CD14-positive monocyte (primary cell): ENCODE data around the gene ZWILCH. TPM values are rescaled to one million over a fixed set of nuclear protein-coding genes. Genes with fewer than 3 reads are reported as not detected.

ENCODE experiments used
- DNase-seq, 3 donors: peaks; one replicate each; pipeline ENCODE4 v3.0.0-alpha.2; 2011 to 2022
- H2AFZ ChIP-seq: 2 replicates; pipeline ENCODE4 v1.6.0; 2012; ENCODE audit warnings: mild to moderate bottlenecking, low read depth, low read length, inconsistent platforms; ENCODE audit not compliant: insufficient read depth, poor library complexity, severe bottlenecking
- H3K27ac ChIP-seq, 2 donors: 1 replicate in 1 of 2; 2 replicates in 1 of 2; pipeline ENCODE4 v1.5.1; 2012 to 2013; ENCODE audit warnings: low read length in 2 of 2, control low read depth in 1 of 2, inconsistent platforms in 1 of 2, low read depth in 1 of 2, mild to moderate bottlenecking in 1 of 2
- H3K27me3 ChIP-seq, 2 donors: one replicate each; pipeline versions ENCODE4 v1.6.0 to v1.6.1; 2011 to 2013; ENCODE audit warnings: low read length in 2 of 2; ENCODE audit not compliant: control insufficient read depth in 2 of 2, insufficient read depth in 2 of 2
- H3K36me3 ChIP-seq, 2 donors: replicated peaks in 1 of 2; 1 replicate in 1 of 2; 2 replicates in 1 of 2; pipeline versions ENCODE4 v1.5.1 to v1.6.1; 2012 to 2013; ENCODE audit warnings: low read length in 2 of 2, control low read depth in 1 of 2, inconsistent platforms in 1 of 2, mild to moderate bottlenecking in 1 of 2; ENCODE audit not compliant: insufficient read depth in 2 of 2, control insufficient read depth in 1 of 2
- H3K4me1 ChIP-seq, 2 donors: 1 replicate in 1 of 2; 2 replicates in 1 of 2; pipeline versions ENCODE4 v1.5.1 to v1.6.1; 2012 to 2013; ENCODE audit warnings: low read length in 2 of 2, control low read depth in 1 of 2, inconsistent platforms in 1 of 2, mild to moderate bottlenecking in 1 of 2, moderate library complexity in 1 of 2; ENCODE audit not compliant: insufficient read depth in 2 of 2, control insufficient read depth in 1 of 2
- H3K4me2 ChIP-seq: replicated peaks from 2 replicates; pipeline ENCODE3; 2012; ENCODE audit warnings: low read length, moderate library complexity, mild to moderate bottlenecking; ENCODE audit not compliant: poor library complexity, severe bottlenecking; ENCODE audit errors: extremely low read depth
- H3K4me3 ChIP-seq, 3 experiments: fragments of 200-600 bp in 1 of 3; sonication (generic) in 1 of 3; replicated peaks in 1 of 3; 1 replicate in 2 of 3; 2 replicates in 1 of 3; pipeline ENCODE4 v1.5.1; 2011 to 2013; ENCODE audit warnings: low read length in 3 of 3, mild to moderate bottlenecking in 3 of 3, control low read depth in 2 of 3, low read depth in 2 of 3, inconsistent platforms in 1 of 3, moderate library complexity in 1 of 3
- H3K79me2 ChIP-seq: 2 replicates; pipeline ENCODE4 v1.6.0; 2012; ENCODE audit warnings: mild to moderate bottlenecking, control low read depth, inconsistent platforms, low read length, moderate library complexity; ENCODE audit not compliant: insufficient read depth
- H3K9ac ChIP-seq: 2 replicates; pipeline ENCODE4 v1.6.0; 2017; ENCODE audit warnings: low read length, mild to moderate bottlenecking; ENCODE audit not compliant: insufficient read depth, poor library complexity, severe bottlenecking
- H3K9me3 ChIP-seq, 2 donors: replicated peaks in 1 of 2; 1 replicate in 1 of 2; 2 replicates in 1 of 2; pipeline versions ENCODE4 v1.5.1 to v1.6.1; 2012 to 2013; ENCODE audit warnings: low read length in 2 of 2, control low read depth in 1 of 2; ENCODE audit not compliant: control insufficient read depth in 1 of 2, insufficient read depth in 1 of 2
- H4K20me1 ChIP-seq: 2 replicates; pipeline ENCODE4 v1.6.0; 2012; ENCODE audit warnings: mild to moderate bottlenecking, low read length, control low read depth, moderate library complexity; ENCODE audit not compliant: insufficient read depth
- H3K27ac Mint-ChIP-seq, 7 donors: one replicate each; pipeline ENCODE4 v1.8.0; 2020; ENCODE audit warnings: mild to moderate bottlenecking in 7 of 7, mixed read lengths in 7 of 7, moderate library complexity in 6 of 7, inconsistent platforms in 2 of 7
- H3K27me3 Mint-ChIP-seq, 3 donors: one replicate each; pipeline ENCODE4 v1.8.0; 2021 to 2022; ENCODE audit warnings: low read depth in 3 of 3, mild to moderate bottlenecking in 3 of 3, mixed read lengths in 3 of 3, moderate library complexity in 3 of 3, inconsistent platforms in 1 of 3
- H3K36me3 Mint-ChIP-seq, 2 donors: one replicate each; pipeline ENCODE4 v1.8.0; 2020; ENCODE audit warnings: mixed read lengths in 2 of 2, inconsistent platforms in 1 of 2, mild to moderate bottlenecking in 1 of 2
- H3K4me1 Mint-ChIP-seq: one replicate; pipeline ENCODE4 v1.8.0; 2020; ENCODE audit warnings: mild to moderate bottlenecking, mixed read lengths
- H3K4me3 Mint-ChIP-seq, 2 donors: one replicate each; pipeline ENCODE4 v1.8.0; 2020; ENCODE audit warnings: mild to moderate bottlenecking in 2 of 2, mixed read lengths in 2 of 2, moderate library complexity in 1 of 2
- H3K9me3 Mint-ChIP-seq, 7 donors: one replicate each; pipeline ENCODE4 v1.8.0; 2020 to 2022; ENCODE audit warnings: mixed read lengths in 7 of 7, mild to moderate bottlenecking in 6 of 7, moderate library complexity in 6 of 7, inconsistent platforms in 2 of 7
- CTCF ChIP-seq: fragments of 200-600 bp; IDR thresholded peaks from one replicate; pipeline ENCODE4 v1.8.0; 2022; ENCODE audit warnings: antibody characterized with exemption, mild to moderate bottlenecking
- WGBS: methylation state at CpG from one replicate; pipeline ENCODE4 v1.1.5; 2013; ENCODE audit warnings: missing lambda C conversion rate; ENCODE audit not compliant: insufficient coverage; 5-methylcytosine and 5-hydroxymethylcytosine counted together
- intact Hi-C, 2 donors: fragments of 100-400 bp; cut with micrococcal nuclease; formaldehyde crosslinking; loops; one replicate each; pipeline versions ENCODE4 v1.15.0 to v1.15.1; 2023
- polyA plus RNA-seq, 3 donors: library from polyadenylated mRNA; depleted of rRNA in 1 of 3; unstranded in 2 of 3; stranded (reverse) in 1 of 3; fragments of 300-500 nt in 2 of 3; fragments of >200 nt in 1 of 3; fragmentation: Illumina TruSeq in 2 of 3; gene quantifications; 1 replicate in 2 of 3; 2 replicates in 1 of 3; pipeline ENCODE4 v1.2.3, GENCODE V29; 2012 to 2021

ZWILCH gene
- polyA plus RNA-seq, 3 donors, result 1.4 to 3.1 (median 2.4) TPM

GRCh38 chr15:66477011-66477410 is 28.1 kb upstream of the ZWILCH start:
- WGBS, result 93% methylated on average over 2 of the region's 2 CpGs
- peak overlapping the region in 4 of 7 donors; percentile 16 to 83 (median 37) for H3K27ac Mint-ChIP-seq
- Histone ChIP-seq H3K36me3 (peaks cover 17 to 63% of the 10 kb centered on the region in 2 donors), H3K4me1 (peaks cover 0 to 5% of the 10 kb centered on the region in 2 donors), H4K20me1 (peaks cover 88% of the 10 kb centered on the region), H3K4me3 (no peak overlapping the region), H3K9ac (no peak overlapping the region), H3K27ac (no peak overlapping the region), H3K27me3 (no peaks in the 10 kb centered on the region), H3K79me2 (peaks cover 4% of the 10 kb centered on the region), H3K4me2 (no peak overlapping the region), H2AFZ (no peak overlapping the region), H3K9me3 (no peaks in the 10 kb centered on the region)
- no peak for DNase-seq
- no peaks in the 10 kb centered on the region for H3K27me3 Mint-ChIP-seq
- H3K4me1 Mint-ChIP-seq, result peaks cover 14% of the 10 kb centered on the region
- peaks cover 54 to 67% of the 10 kb centered on the region in 2 donors for H3K36me3 Mint-ChIP-seq
- intact Hi-C loops, result no loop called here
- no peak overlapping the region for H3K4me3 Mint-ChIP-seq
- peaks cover 0 to 4% (median 0%) of the 10 kb centered on the region in 7 donors for H3K9me3 Mint-ChIP-seq
- no peak for TF ChIP-seq CTCF

GRCh38 chr15:66480267-66480666 is 24.9 kb upstream of the ZWILCH start:
- Mint-ChIP-seq H3K4me3 (no peak overlapping the region), H3K4me1 (peaks cover 39% of the 10 kb centered on the region), H3K9me3 (peaks cover 0 to 6% (median 0%) of the 10 kb centered on the region in 7 donors), H3K27ac (no peak overlapping the region), H3K27me3 (peaks cover 0 to 2% (median 0%) of the 10 kb centered on the region in 3 donors), H3K36me3 (peaks cover 59 to 73% of the 10 kb centered on the region in 2 donors)
- DNase-seq, result no peak
- Histone ChIP-seq H2AFZ (no peak overlapping the region), H3K9me3 (no peaks in the 10 kb centered on the region), H3K4me1 (peaks cover 12 to 25% of the 10 kb centered on the region in 2 donors), H3K79me2 (peaks cover 6% of the 10 kb centered on the region), H3K27ac (no peak overlapping the region), H3K36me3 (peaks cover 36 to 55% of the 10 kb centered on the region in 2 donors), H3K4me2 (no peak overlapping the region), H3K27me3 (no peaks in the 10 kb centered on the region), H3K4me3 (no peak overlapping the region), H4K20me1 (peaks cover 91% of the 10 kb centered on the region), H3K9ac (no peak overlapping the region)
- no peak for TF ChIP-seq CTCF
- intact Hi-C loops, result no loop called here
- WGBS, result no CpG with 5 or more reads among the region's 6 CpGs
